Heart left ventricle (tissue), 16 donors: Measurements from ENCODE around the gene KIAA1586. TPM values are rescaled to one million over a fixed set of nuclear protein-coding genes. Genes with fewer than 3 reads are reported as not detected.

Source experiments
- ATAC-seq, 4 donors: fragments of 200-7000 bp; cut with Tn5 transposase; one replicate each; pipeline ENCODE4 v1.9.1; 2020 to 2022; ENCODE audit warnings: moderate library complexity in 4 of 4, mild to moderate bottlenecking in 3 of 4, moderate number of reproducible peaks in 1 of 4
- DNase-seq, 5 donors: peaks; one replicate each; pipeline ENCODE4 v3.0.0-alpha.2; 2020
- H3K27ac ChIP-seq, 12 donors: fragments of 200-600 bp; sonication (generic) in 4 of 12; one replicate each; pipeline versions ENCODE4 v1.5.0 to v1.8.0; 2016 to 2022; ENCODE audit warnings: mild to moderate bottlenecking in 2 of 12
- H3K27me3 ChIP-seq, 9 donors: fragments of 200-600 bp; sonication (generic) in 2 of 9; one replicate each; pipeline versions ENCODE4 v1.5.1 to v1.8.0; 2016 to 2022; ENCODE audit warnings: mild to moderate bottlenecking in 3 of 9
- H3K36me3 ChIP-seq, 9 donors: fragments of 200-600 bp; sonication (generic) in 2 of 9; one replicate each; pipeline versions ENCODE4 v1.5.0 to v1.8.0; 2018 to 2022; ENCODE audit warnings: mild to moderate bottlenecking in 2 of 9
- H3K4me1 ChIP-seq, 12 donors: fragments of 200-600 bp; sonication (generic) in 4 of 12; one replicate each; pipeline versions ENCODE4 v1.5.0 to v1.8.0; 2016 to 2022; ENCODE audit warnings: mild to moderate bottlenecking in 3 of 12
- H3K4me3 ChIP-seq, 12 donors: fragments of 200-600 bp; sonication (generic) in 4 of 12; one replicate each; pipeline versions ENCODE4 v1.5.0 to v1.8.0; 2017 to 2022; ENCODE audit warnings: mild to moderate bottlenecking in 9 of 12, moderate library complexity in 4 of 12
- H3K9me3 ChIP-seq, 12 donors: fragments of 200-600 bp; sonication (generic) in 4 of 12; one replicate each; pipeline versions ENCODE4 v1.5.0 to v1.8.0; 2016 to 2022; ENCODE audit warnings: mild to moderate bottlenecking in 1 of 12
- POLR2A ChIP-seq, 2 donors: fragments of 450-650 bp; IDR thresholded peaks; one replicate each; pipeline ENCODE4 v1.6.1; 2017; ENCODE audit warnings: antibody characterized with exemption in 2 of 2, mild to moderate bottlenecking in 2 of 2, moderate library complexity in 2 of 2
- WGBS, 4 donors: extraction: QIAGEN DNeasy Blood & Tissue Kit in 2 of 4; methylation state at CpG; one replicate each; pipeline versions ENCODE4 v1.1.5 to v1.1.7; 2013 to 2018; 5-methylcytosine and 5-hydroxymethylcytosine counted together
- intact Hi-C, 10 donors: fragments of 100-400 bp; cut with DNase I; formaldehyde crosslinking; loops; one replicate each; pipeline versions ENCODE4 v1.11.1 to v1.14.2; 2022
- polyA plus RNA-seq, 2 donors: library from polyadenylated mRNA; stranded (reverse); fragments of 200-250 nt; gene quantifications; one replicate each; pipeline ENCODE4 v1.2.3, GENCODE V29; 2013
- total RNA-seq, 9 donors: library from RNA; depleted of rRNA in 2 of 9; stranded (reverse); fragments of >200 nt in 2 of 9; fragmentation: NEBNext Ultra II Directional in 3 of 9; extraction: Animal tissue kit (Norgen Biotek cat#: 25700) in 3 of 9; gene quantifications; one replicate each; pipeline versions ENCODE4 v1.1.0 to v1.2.4, GENCODE V29; 2016 to 2023
- TF ChIP-seq, protein P1 (sequence below), 12 donors: fragments of 200-600 bp; sonication (generic) in 4 of 12; IDR thresholded peaks; one replicate each; pipeline versions ENCODE4 v1.5.0 to v1.8.0; 2018 to 2022; ENCODE audit warnings: antibody characterized with exemption in 12 of 12, mild to moderate bottlenecking in 5 of 12
- donor health status: ischemic (EF 13 %, LVEDD 7.1; RV severe dilation, severe dysfunction).
- donor health status: healthy with polysubstance abuse.
- donor health status: DM: no; HTN: yes; CAD: no.
- donor health status: DM: no; HTN: no; CAD: no.
- donor health status: ischemic (EF 25% LVEDD 6.9; RV normal size, moderate dysfunction).
- donor health status: ischemic (EF 25% LVEDD 5.7; RV mildly dilated, moderate dysfunction).
- donor health status: healthy.
- donor health status: DM: yes; HTN: yes; CAD: no.
- donor health status: ischemic (EF 35%, LVEDD 5.7; RV mildly dilated, moderate dysfunction).
- donor health status: nonischemic (EF 11% LVEDD 7.7; RV severe dilation, severe dysfunction).
- donor health status: DM: yes; HTN: yes; CAD: no.
- donor health status: PGD.
- donor health status: ischemic (EF 29% LVEDD 5.4; RV normal size, mild dysfunction).
- donor health status: nonischemic (EF 23%, LVEDD 6.1; RV moderate dilation, normal function).

KIAA1586 gene
- total and polyA plus RNA-seq, 11 donors = 2.1 to 11.7 (median 6.3) TPM

DNA sequence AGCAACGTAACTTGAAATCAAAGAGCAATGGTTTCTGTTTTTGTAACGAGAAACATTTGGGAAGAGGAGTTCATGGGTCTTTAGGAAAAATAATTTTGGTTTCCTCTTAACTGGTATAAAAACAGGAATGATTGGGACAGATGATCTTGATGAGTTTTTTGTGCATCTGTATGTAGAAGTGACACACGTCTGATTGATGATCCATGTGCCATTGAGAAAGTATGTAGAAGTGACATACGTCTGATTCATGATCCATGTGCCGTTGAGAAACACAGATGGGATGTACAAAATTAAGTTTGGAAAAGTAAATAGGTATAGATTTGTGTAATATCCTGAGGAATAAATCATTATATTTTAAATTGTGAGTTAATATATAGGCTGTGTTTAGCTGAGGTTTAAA is 2.1 kb downstream of the KIAA1586 start:
- intact Hi-C loops = loop anchor here in 4 of 10 donors (5.0 to 10.0 kb wide), 4 partner anchors 39 to 266 kb away; partner anchors contain the start of genes BAG2 (in 1 of the 4), PRIM2 (in 1 of the 4) and RAB23 (in 1 of the 4)
- Histone ChIP-seq H3K9me3 (peaks cover 0 to 4% (median 0%) of the 10 kb centered on the region in 12 donors), H3K36me3 (peaks cover 6 to 40% (median 37%) of the 10 kb centered on the region in 9 donors), H3K4me3 (no peak overlapping the region), H3K27ac (no peak overlapping the region), H3K4me1 (peaks cover 0 to 19% (median 6%) of the 10 kb centered on the region in 12 donors), H3K27me3 (no peaks in the 10 kb centered on the region)
- TF ChIP-seq, protein P1, sequence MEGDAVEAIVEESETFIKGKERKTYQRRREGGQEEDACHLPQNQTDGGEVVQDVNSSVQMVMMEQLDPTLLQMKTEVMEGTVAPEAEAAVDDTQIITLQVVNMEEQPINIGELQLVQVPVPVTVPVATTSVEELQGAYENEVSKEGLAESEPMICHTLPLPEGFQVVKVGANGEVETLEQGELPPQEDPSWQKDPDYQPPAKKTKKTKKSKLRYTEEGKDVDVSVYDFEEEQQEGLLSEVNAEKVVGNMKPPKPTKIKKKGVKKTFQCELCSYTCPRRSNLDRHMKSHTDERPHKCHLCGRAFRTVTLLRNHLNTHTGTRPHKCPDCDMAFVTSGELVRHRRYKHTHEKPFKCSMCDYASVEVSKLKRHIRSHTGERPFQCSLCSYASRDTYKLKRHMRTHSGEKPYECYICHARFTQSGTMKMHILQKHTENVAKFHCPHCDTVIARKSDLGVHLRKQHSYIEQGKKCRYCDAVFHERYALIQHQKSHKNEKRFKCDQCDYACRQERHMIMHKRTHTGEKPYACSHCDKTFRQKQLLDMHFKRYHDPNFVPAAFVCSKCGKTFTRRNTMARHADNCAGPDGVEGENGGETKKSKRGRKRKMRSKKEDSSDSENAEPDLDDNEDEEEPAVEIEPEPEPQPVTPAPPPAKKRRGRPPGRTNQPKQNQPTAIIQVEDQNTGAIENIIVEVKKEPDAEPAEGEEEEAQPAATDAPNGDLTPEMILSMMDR (IDR thresholded peaks at IDR 0.05) = no peak
- no peak for TF ChIP-seq POLR2A (IDR thresholded peaks at IDR 0.05)
- no peak for DNase-seq
- ATAC-seq = no peak
- WGBS, 4 donors = 88 to 90% (median 89%) methylated on average over 5 of the region's 5 CpGs

DNA sequence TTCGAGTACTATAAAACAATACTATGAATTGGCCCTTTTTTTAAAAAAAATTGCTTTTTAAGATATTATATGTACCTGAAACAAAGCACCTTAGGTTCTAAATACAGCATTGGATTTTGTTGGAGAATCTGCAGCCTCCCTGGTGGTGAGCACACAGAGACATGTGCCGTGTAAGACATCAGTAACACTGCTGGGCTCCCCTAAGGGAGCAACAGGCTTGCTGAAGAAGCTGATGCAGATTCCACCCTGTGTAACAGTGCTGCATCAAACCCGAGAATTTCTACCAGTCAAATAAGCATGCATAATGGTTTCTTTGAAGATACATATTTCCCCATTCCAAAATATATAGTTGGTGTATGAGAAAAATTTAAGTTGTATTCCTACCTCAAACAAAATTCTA is 17.4 kb downstream of the KIAA1586 start:
- ATAC-seq = no peak
- intact Hi-C loops = no loop called here

DNA sequence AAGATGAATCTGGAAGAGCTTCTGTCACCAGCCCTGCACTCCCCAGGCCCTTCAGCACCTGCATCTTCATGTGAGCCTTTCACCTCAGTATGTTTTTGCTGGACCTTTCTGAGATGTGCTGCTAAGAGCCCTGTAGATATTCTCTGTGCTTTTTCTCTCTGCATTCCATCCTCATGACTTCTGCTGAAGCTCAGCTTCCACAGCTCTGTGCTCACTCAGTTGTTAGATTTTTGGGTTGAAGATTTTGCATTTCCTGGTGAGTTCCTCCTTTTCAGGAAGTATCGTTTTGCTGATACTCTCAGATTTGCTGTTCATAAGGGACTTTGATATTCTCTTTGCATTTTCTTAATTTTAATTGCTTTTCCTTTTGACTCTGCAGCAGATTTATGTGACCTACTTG is 18.3 kb downstream of the KIAA1586 start:
- DNase-seq (no peak), ATAC-seq (no peak)
- Histone ChIP-seq H3K27ac (no peak overlapping the region), H3K4me1 (no peaks in the 10 kb centered on the region), H3K4me3 (no peak overlapping the region), H3K9me3 (no peaks in the 10 kb centered on the region), H3K36me3 (peaks cover 0 to 58% (median 39%) of the 10 kb centered on the region in 9 donors), H3K27me3 (no peaks in the 10 kb centered on the region)
- WGBS, 4 donors = 69 to 82% (median 71%) methylated on average over 1 of the region's 1 CpG
- intact Hi-C loops = no loop called here
- TF ChIP-seq POLR2A (IDR thresholded peaks at IDR 0.05) = no peak
- TF ChIP-seq, protein P1 (IDR thresholded peaks at IDR 0.05) = no peak

More for the DNA sequence above, 17.4 kb downstream of the KIAA1586 start:
- Histone ChIP-seq H3K27me3 (no peaks in the 10 kb centered on the region), H3K4me1 (no peaks in the 10 kb centered on the region), H3K9me3 (no peaks in the 10 kb centered on the region), H3K4me3 (no peak overlapping the region), H3K36me3 (peaks cover 0 to 68% (median 46%) of the 10 kb centered on the region in 9 donors), H3K27ac (no peak overlapping the region)
- no peak for DNase-seq
- TF ChIP-seq POLR2A (IDR thresholded peaks at IDR 0.05) = no peak
- TF ChIP-seq, protein P1 (IDR thresholded peaks at IDR 0.05) = no peak
- WGBS, 4 donors = 82 to 93% (median 91%) methylated on average over 3 of the region's 3 CpGs

DNA sequence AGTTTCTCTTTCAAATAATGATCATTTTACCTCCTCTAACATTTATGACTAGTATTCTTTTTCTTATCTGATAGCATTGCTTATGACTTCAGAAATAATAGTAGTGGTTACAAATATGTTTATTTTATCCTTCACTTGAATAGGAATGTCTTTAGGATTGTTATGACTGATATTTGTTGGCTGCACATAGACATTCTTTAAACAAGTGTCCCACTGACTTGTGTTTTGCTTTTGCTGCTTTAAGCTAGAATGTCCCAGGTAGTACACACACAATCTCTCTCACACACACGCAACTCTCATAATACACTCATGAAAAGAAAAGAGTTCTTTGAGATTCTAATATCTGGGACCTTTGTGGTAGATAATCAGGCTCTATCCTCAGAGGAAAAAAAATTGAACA is 21.6 kb downstream of the KIAA1586 start:
- Histone ChIP-seq H3K27me3 (no peaks in the 10 kb centered on the region), H3K36me3 (peaks cover 0 to 34% (median 16%) of the 10 kb centered on the region in 9 donors), H3K9me3 (no peaks in the 10 kb centered on the region), H3K4me3 (no peak overlapping the region), H3K27ac (no peak overlapping the region), H3K4me1 (no peaks in the 10 kb centered on the region)
- TF ChIP-seq POLR2A (IDR thresholded peaks at IDR 0.05) = no peak
- TF ChIP-seq, protein P1 (IDR thresholded peaks at IDR 0.05) = no peak
- ATAC-seq = no peak
- no peak for DNase-seq
- intact Hi-C loops = no loop called here
- 88 to 100% (median 98%) methylated on average over 1 of the region's 1 CpG for WGBS, 4 donors
